Endothelial cell of umbilical vein (primary cell): ENCODE measurements around the gene MICA. TPM values are rescaled to one million over a fixed set of nuclear protein-coding genes. Genes with fewer than 3 reads are reported as not detected.
"Not testable (repeated sequence)": the region's sequence is repeated elsewhere in the genome, so short reads cannot be mapped to it uniquely, and the experiment has no call there.

Source experiments
- BruUV-seq: library from RNA; stranded (reverse); fragments of 400-500 nt; replicated peaks from 2 replicates; lab custom pipeline; 2021; lab: Mats Ljungman, UMichigan
- CTCF ChIA-PET: fragments of 300-600, 350-600 bp; sonication (Branson Sonifier 250); formaldehyde crosslinking; loops from one replicate; lab custom pipeline; 2021; ENCODE audit warnings: antibody characterized with exemption, inconsistent platforms; lab: Charles Lee
- POLR2A ChIA-PET: fragments of 300-600, 350-600 bp; sonication (Branson Sonifier 250); formaldehyde crosslinking; loops from one replicate; lab custom pipeline; 2021; ENCODE audit warnings: antibody characterized with exemption, inconsistent platforms; lab: Charles Lee
- DNase-seq: peaks from one replicate; pipeline ENCODE4 v3.0.0-alpha.2; 2011; ENCODE audit warnings: low read depth, low spot score
- FAIRE-seq: peaks from 2 replicates; lab custom pipeline; 2011; peaks lifted over from hg19 to GRCh38; lab: Jason Lieb, UNC
- H2AFZ ChIP-seq: 2 replicates; pipeline ENCODE4 v1.6.0; 2012; ENCODE audit warnings: low read depth, low read length, control low read depth, inconsistent platforms
- H3K27ac ChIP-seq: 2 replicates; pipeline ENCODE4 v1.5.1; 2011; ENCODE audit warnings: low read depth, mild to moderate bottlenecking, control low read depth, low read length, moderate library complexity; ENCODE audit not compliant: insufficient read depth
- H3K27me3 ChIP-seq, 2 experiments: 2 replicates each; pipeline versions ENCODE4 v1.6.0 to v1.6.1; 2011; ENCODE audit warnings: low read length in 2 of 2, mixed read lengths in 1 of 2; ENCODE audit not compliant: control insufficient read depth in 2 of 2, insufficient read depth in 2 of 2
- H3K36me3 ChIP-seq, 2 experiments: 2 replicates in 1 of 2; 3 replicates in 1 of 2; pipeline ENCODE4 v1.5.1; 2011; ENCODE audit warnings: low read length in 2 of 2, mild to moderate bottlenecking in 1 of 2, moderate library complexity in 1 of 2; ENCODE audit not compliant: control insufficient read depth in 2 of 2, insufficient read depth in 2 of 2; ENCODE audit errors: extremely low read depth in 1 of 2
- H3K4me1 ChIP-seq: 3 replicates; pipeline ENCODE4 v1.5.1; 2011; ENCODE audit warnings: mild to moderate bottlenecking, low read length; ENCODE audit not compliant: control insufficient read depth, insufficient read depth; ENCODE audit errors: extremely low read depth
- H3K4me2 ChIP-seq: 2 replicates; pipeline ENCODE4 v1.6.1; 2011; ENCODE audit warnings: low read length, control low read depth, mixed read lengths; ENCODE audit not compliant: insufficient read depth
- H3K4me3 ChIP-seq, 3 experiments: fragments of 200-600 bp in 1 of 3; sonication (generic), shearing (Covaris generic) in 1 of 3; replicated peaks in 1 of 3; 2 replicates each; pipeline ENCODE4 v1.5.1; 2011 to 2016; ENCODE audit warnings: control low read depth in 3 of 3, low read length in 3 of 3, mild to moderate bottlenecking in 2 of 3, inconsistent platforms in 1 of 3, low read depth in 1 of 3, moderate library complexity in 1 of 3; ENCODE audit not compliant: insufficient read depth in 1 of 3
- H3K79me2 ChIP-seq: 2 replicates; pipeline ENCODE4 v1.6.0; 2012; ENCODE audit warnings: low read length, inconsistent platforms; ENCODE audit not compliant: control insufficient read depth, insufficient read depth
- H3K9ac ChIP-seq: replicated peaks from 2 replicates; pipeline ENCODE3; 2011; ENCODE audit warnings: low read length, control low read depth; ENCODE audit not compliant: insufficient read depth; ENCODE audit errors: extremely low read depth
- H3K9me1 ChIP-seq: replicated peaks from 3 replicates; pipeline ENCODE4 v1.6.0; 2011; ENCODE audit warnings: mild to moderate bottlenecking, low read length; ENCODE audit not compliant: control insufficient read depth, insufficient read depth; ENCODE audit errors: extremely low read depth
- H3K9me3 ChIP-seq: replicated peaks from 2 replicates; pipeline ENCODE4 v1.5.1; 2012; ENCODE audit warnings: low read length, inconsistent platforms; ENCODE audit not compliant: control insufficient read depth, insufficient read depth
- H4K20me1 ChIP-seq: replicated peaks from 2 replicates; pipeline ENCODE3; 2011; ENCODE audit warnings: mild to moderate bottlenecking, low read length; ENCODE audit not compliant: control insufficient read depth, insufficient read depth; ENCODE audit errors: extremely low read depth
- CTCF ChIP-seq, 2 donors: IDR thresholded peaks; 1 replicate in 1 of 2; 2 replicates in 1 of 2; pipeline ENCODE4 v1.5.1; 2011; ENCODE audit warnings: low read length in 2 of 2, mild to moderate bottlenecking in 2 of 2, moderate library complexity in 2 of 2, control low read depth in 1 of 2, inconsistent platforms in 1 of 2, low read depth in 1 of 2; ENCODE audit not compliant: insufficient read depth in 1 of 2; ENCODE audit errors: extremely low read depth in 1 of 2
- EZH2 ChIP-seq: IDR thresholded peaks from 2 replicates; pipeline ENCODE4 v1.6.1; 2012; ENCODE audit warnings: borderline replicate concordance, low read depth, mild to moderate bottlenecking, moderate library complexity, low read length, inconsistent platforms; ENCODE audit not compliant: severe bottlenecking
- FOS ChIP-seq: IDR thresholded peaks from 2 replicates; pipeline ENCODE4 v1.6.1; 2011; ENCODE audit warnings: mild to moderate bottlenecking, low read length, moderate library complexity, borderline replicate concordance; ENCODE audit not compliant: insufficient read depth
- GATA2 ChIP-seq: IDR thresholded peaks from 2 replicates; pipeline ENCODE4 v1.7.0; 2011; ENCODE audit warnings: low read depth, mild to moderate bottlenecking, moderate library complexity, mixed read lengths, low read length; ENCODE audit not compliant: insufficient read length, insufficient read depth
- JUN ChIP-seq: IDR thresholded peaks from 2 replicates; pipeline ENCODE4 v1.6.1; 2011; ENCODE audit warnings: borderline replicate concordance, low read depth; ENCODE audit not compliant: insufficient read length, insufficient read depth
- MAX ChIP-seq: IDR thresholded peaks from 2 replicates; pipeline ENCODE4 v1.6.1; 2011; ENCODE audit not compliant: insufficient read depth, insufficient read length
- MYC ChIP-seq: IDR thresholded peaks from one replicate; pipeline ENCODE4 v1.6.1; 2011; ENCODE audit warnings: mild to moderate bottlenecking, low read depth, low read length
- POLR2A ChIP-seq: IDR thresholded peaks from 2 replicates; pipeline ENCODE4 v1.6.1; 2012; ENCODE audit warnings: low read depth, mild to moderate bottlenecking, control low read depth, low read length
- POLR2AphosphoS5 ChIP-seq: IDR thresholded peaks from 2 replicates; pipeline ENCODE4 v1.6.1; 2012; ENCODE audit warnings: low read depth, mild to moderate bottlenecking, control low read depth, low read length, moderate library complexity; ENCODE audit not compliant: insufficient read depth
- dilution Hi-C: fragments of 300-500 bp; cut with MboI; formaldehyde crosslinking; loops from one replicate; pipeline ENCODE4 v1.15.0; 2019; ENCODE audit warnings: low sequenced_read_pairs; ENCODE audit not compliant: extremely low pct_ligation_motif_present
- intact Hi-C: fragments of 100-400 bp; cut with micrococcal nuclease; formaldehyde crosslinking; loops from one replicate; pipeline ENCODE4 v1.10.0; 2022
- polyA plus RNA-seq, 4 experiments: library from polyadenylated mRNA; depleted of rRNA in 3 of 4; stranded (reverse) in 3 of 4; unstranded in 1 of 4; fragments of >200 nt; gene quantifications; 2 replicates each; pipeline versions ENCODE4 v1.2.1 to v1.2.3, GENCODE V29; 2011 to 2012; ENCODE audit warnings: missing spikeins in 1 of 4
- total RNA-seq: library from RNA; stranded (reverse); gene quantifications from 2 replicates; pipeline ENCODE4 v1.2.3, GENCODE V29; 2021

The MICA gene
- total and polyA plus RNA-seq, 2 donors (not counting 3 experiments of a cell fraction or from before 2014, with no cell fraction given) = 42.5 to 99.3 TPM

- no peaks in the 10 kb centered on the region for H4K20me1 ChIP-seq
- no peak overlapping the region for H3K9ac ChIP-seq
- H3K4me3 ChIP-seq = no peak overlapping the region
- H3K9me3 ChIP-seq = no peaks in the 10 kb centered on the region
- BruUV-seq = no TSS peak
- DNase-seq (no peak), FAIRE-seq (no peak)
- TF ChIP-seq FOS (no peak), JUN (no peak), MAX (no peak), EZH2 (no peak), CTCF (IDR thresholded peaks at IDR 0.05; ENCODE audit: extremely low read depth in 1 of 2, insufficient read depth in 1 of 2, low read depth in 1 of 2, low read length in 2 of 2) (no peak), GATA2 (no peak), MYC (no peak), POLR2A (no peak), POLR2AphosphoS5 (no peak)
- ChIA-PET CTCF (interaction anchor here (1.0 kb wide), 1 partner anchor 30 kb away, joined by 3 read pairs; no protein-coding TSS in a partner anchor), POLR2A (no interaction called here)
- peaks cover 30 to 32% of the 10 kb centered on the region in 2 experiments for H3K36me3 ChIP-seq
- H3K79me2 ChIP-seq = peaks cover 47% of the 10 kb centered on the region
- H3K27ac ChIP-seq = no peak overlapping the region
- H2AFZ ChIP-seq = no peak overlapping the region
- dilution Hi-C loops (no loop called here), intact Hi-C loops (no loop called here)
- no peaks in the 10 kb centered on the region for H3K9me1 ChIP-seq
- H3K27me3 ChIP-seq = no peaks in the 10 kb centered on the region
- H3K4me1 ChIP-seq = peaks cover 8% of the 10 kb centered on the region
- H3K4me2 ChIP-seq = no peak overlapping the region
Observed at GRCh38 chr6:31412506-31412905, 9.1 kb downstream of the MICA start.

- H3K9ac ChIP-seq, DNase-seq, H4K20me1 ChIP-seq, H2AFZ ChIP-seq, H3K27me3 ChIP-seq, dilution Hi-C loops, H3K9me3 ChIP-seq, CTCF ChIA-PET, FAIRE-seq, H3K4me3 ChIP-seq, H3K9me1 ChIP-seq, H3K4me2 ChIP-seq, POLR2A ChIA-PET, BruUV-seq, intact Hi-C loops, H3K27ac ChIP-seq, H3K4me1 ChIP-seq: not testable (repeated sequence)
- Histone ChIP-seq H3K79me2 (peaks cover 30% of the 10 kb centered on the region), H3K36me3 (peaks cover 30 to 32% of the 10 kb centered on the region in 2 experiments)
Observed at GRCh38 chr6:31414148-31414770, 10.9 kb downstream of the MICA start.
